Ishikawa (cell line): ENCODE measurements around the gene FBXO41.

Experiments
- CEBPB ChIP-seq: IDR thresholded peaks from 2 replicates; pipeline ENCODE4 v1.6.1; 2012
- CREB1 ChIP-seq: IDR thresholded peaks from 2 replicates; pipeline ENCODE4 v1.6.1; 2012; ENCODE audit warnings: low read depth
- EP300 ChIP-seq: IDR thresholded peaks from 2 replicates; pipeline ENCODE4 v1.6.1; 2012; ENCODE audit warnings: borderline replicate concordance
- FOXM1 ChIP-seq: IDR thresholded peaks from 2 replicates; pipeline ENCODE4 v1.6.1; 2012; ENCODE audit warnings: low read depth, borderline replicate concordance
- NFIC ChIP-seq: IDR thresholded peaks from 2 replicates; pipeline ENCODE4 v1.6.1; 2012
- RAD21 ChIP-seq: IDR thresholded peaks from 2 replicates; pipeline ENCODE4 v1.6.1; 2012; ENCODE audit warnings: low read depth
- TAF1 ChIP-seq: IDR thresholded peaks from 2 replicates; pipeline ENCODE4 v1.6.1; 2012; ENCODE audit warnings: low read depth, mild to moderate bottlenecking
- TEAD4 ChIP-seq: IDR thresholded peaks from 2 replicates; pipeline ENCODE4 v1.6.1; 2012
- YY1 ChIP-seq: IDR thresholded peaks from 2 replicates; pipeline ENCODE4 v1.6.1; 2012; ENCODE audit warnings: low read depth
- TF ChIP-seq, protein P1 (sequence below): IDR thresholded peaks from 2 replicates; pipeline ENCODE4 v1.6.1; 2012
- TF ChIP-seq, protein P2 (sequence below): IDR thresholded peaks from 2 replicates; pipeline ENCODE4 v1.6.1; 2012; ENCODE audit warnings: low read depth, mild to moderate bottlenecking
- TF ChIP-seq, protein P3 (sequence below): IDR thresholded peaks from 2 replicates; pipeline ENCODE4 v1.6.1; 2012

DNA sequence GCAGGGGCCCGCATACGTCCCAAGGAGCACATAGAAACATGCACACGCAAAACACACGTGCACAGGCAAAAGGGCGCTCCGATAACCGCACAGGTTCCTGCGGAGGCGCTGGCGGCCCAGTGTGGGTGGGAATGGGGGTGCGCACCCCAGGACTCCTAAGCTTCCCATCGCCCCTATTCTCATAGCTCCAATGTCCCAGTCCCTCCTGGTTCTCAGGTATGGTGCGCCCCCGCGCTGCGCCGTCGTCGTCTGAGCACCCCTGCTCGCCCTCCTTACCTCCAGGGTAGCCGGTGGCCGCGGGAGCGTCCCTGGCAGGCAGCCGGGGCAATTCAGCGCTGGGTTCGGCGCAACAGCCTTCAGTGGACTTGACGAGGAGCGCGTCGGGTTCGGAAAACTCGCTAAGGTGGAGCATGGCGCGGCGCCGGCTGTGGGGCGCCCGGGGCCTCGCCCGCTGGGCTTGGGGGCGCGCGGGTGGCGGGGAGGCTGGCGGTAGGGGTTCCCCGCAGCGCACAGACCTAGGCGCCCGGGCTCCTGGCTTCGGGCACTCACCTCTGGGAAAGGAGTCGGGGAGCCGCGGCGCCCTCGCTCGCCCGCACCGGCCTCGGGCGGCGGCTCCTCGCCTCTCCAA, 8.7 kb upstream of the FBXO41 start:
- TF ChIP-seq FOXM1 (no peak), EP300 (no peak), TAF1 (no peak), CEBPB (no peak), YY1 (no peak), CREB1 (no peak), TEAD4 (no peak), RAD21 (no peak), NFIC (no peak)
- TF ChIP-seq, protein P1, sequence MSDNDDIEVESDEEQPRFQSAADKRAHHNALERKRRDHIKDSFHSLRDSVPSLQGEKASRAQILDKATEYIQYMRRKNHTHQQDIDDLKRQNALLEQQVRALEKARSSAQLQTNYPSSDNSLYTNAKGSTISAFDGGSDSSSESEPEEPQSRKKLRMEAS: no peak
- TF ChIP-seq, protein P2, sequence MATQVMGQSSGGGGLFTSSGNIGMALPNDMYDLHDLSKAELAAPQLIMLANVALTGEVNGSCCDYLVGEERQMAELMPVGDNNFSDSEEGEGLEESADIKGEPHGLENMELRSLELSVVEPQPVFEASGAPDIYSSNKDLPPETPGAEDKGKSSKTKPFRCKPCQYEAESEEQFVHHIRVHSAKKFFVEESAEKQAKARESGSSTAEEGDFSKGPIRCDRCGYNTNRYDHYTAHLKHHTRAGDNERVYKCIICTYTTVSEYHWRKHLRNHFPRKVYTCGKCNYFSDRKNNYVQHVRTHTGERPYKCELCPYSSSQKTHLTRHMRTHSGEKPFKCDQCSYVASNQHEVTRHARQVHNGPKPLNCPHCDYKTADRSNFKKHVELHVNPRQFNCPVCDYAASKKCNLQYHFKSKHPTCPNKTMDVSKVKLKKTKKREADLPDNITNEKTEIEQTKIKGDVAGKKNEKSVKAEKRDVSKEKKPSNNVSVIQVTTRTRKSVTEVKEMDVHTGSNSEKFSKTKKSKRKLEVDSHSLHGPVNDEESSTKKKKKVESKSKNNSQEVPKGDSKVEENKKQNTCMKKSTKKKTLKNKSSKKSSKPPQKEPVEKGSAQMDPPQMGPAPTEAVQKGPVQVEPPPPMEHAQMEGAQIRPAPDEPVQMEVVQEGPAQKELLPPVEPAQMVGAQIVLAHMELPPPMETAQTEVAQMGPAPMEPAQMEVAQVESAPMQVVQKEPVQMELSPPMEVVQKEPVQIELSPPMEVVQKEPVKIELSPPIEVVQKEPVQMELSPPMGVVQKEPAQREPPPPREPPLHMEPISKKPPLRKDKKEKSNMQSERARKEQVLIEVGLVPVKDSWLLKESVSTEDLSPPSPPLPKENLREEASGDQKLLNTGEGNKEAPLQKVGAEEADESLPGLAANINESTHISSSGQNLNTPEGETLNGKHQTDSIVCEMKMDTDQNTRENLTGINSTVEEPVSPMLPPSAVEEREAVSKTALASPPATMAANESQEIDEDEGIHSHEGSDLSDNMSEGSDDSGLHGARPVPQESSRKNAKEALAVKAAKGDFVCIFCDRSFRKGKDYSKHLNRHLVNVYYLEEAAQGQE: no peak
- TF ChIP-seq, protein P3, sequence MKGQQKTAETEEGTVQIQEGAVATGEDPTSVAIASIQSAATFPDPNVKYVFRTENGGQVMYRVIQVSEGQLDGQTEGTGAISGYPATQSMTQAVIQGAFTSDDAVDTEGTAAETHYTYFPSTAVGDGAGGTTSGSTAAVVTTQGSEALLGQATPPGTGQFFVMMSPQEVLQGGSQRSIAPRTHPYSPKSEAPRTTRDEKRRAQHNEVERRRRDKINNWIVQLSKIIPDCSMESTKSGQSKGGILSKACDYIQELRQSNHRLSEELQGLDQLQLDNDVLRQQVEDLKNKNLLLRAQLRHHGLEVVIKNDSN: no peak
